ENCODE data around the gene NAALAD2.

GRCh38 chr11:90204832-90205646, 70.6 kb downstream of the NAALAD2 start:
- TF ChIP-seq CTCF (IDR thresholded peaks at IDR 0.05) = peak; percentile 79 to 91 (median 86)
- TF ChIP-seq POLR2AphosphoS5 (IDR thresholded peaks at IDR 0.05) = no peak
